ENCODE measurements around the gene BUB3.

GRCh38 chr10:123142701-123143161 is 11.5 kb upstream of the BUB3 start:
- TF ChIP-seq CTCF (conservative IDR thresholded peaks at IDR 0.05) (no peak), ZFX (IDR thresholded peaks at IDR 0.05) (no peak)

All from C4-2B (cell line).